G401 (cell line): ENCODE measurements around the gene RIMBP2. TPM values are rescaled to one million over a fixed set of nuclear protein-coding genes. Genes with fewer than 3 reads are reported as not detected.
"Not testable (repeated sequence)": the region's sequence is repeated elsewhere in the genome, so short reads cannot be mapped to it uniquely, and the experiment has no call there.

Source experiments
- DNase-seq: peaks from one replicate; pipeline ENCODE4 v3.0.0-alpha.2; 2015; ENCODE audit warnings: low spot score
- in situ Hi-C: cut with HindIII; loops from 2 replicates; pipeline ENCODE4 v1.10.0; 2016; ENCODE audit warnings: low sequenced_read_pairs, mixed read lengths
- total RNA-seq: library from RNA; depleted of rRNA; stranded (reverse); fragments of >200 nt; shearing (Covaris generic); gene quantifications from 2 replicates; pipeline ENCODE4 v1.2.3, GENCODE V29; 2014

Gene RIMBP2
- total RNA-seq, 1 experiment from 2014 or later: 75.3 TPM

- DNase-seq: no peak
- in situ Hi-C loops: no loop called here
Measured at GRCh38 chr12:130708648-130709047, 7.5 kb downstream of the RIMBP2 start.

GRCh38 chr12:130707571-130707891 lies 8.6 kb downstream of the RIMBP2 start:
- no peak for DNase-seq
- in situ Hi-C loops: no loop called here

GRCh38 chr12:130706885-130707570 lies 9.1 kb downstream of the RIMBP2 start:
- no peak for DNase-seq
- in situ Hi-C loops: no loop called here

- no peak for DNase-seq
- in situ Hi-C loops: no loop called here
Measured at GRCh38 chr12:130706311-130706710, 9.8 kb downstream of the RIMBP2 start.

GRCh38 chr12:130705178-130705822 lies 10.8 kb downstream of the RIMBP2 start:
- in situ Hi-C loops: no loop called here
- no peak for DNase-seq

GRCh38 chr12:130704606-130705005 lies 11.5 kb downstream of the RIMBP2 start:
- in situ Hi-C loops: no loop called here
- DNase-seq: no peak

- peak; percentile 30 for DNase-seq
- in situ Hi-C loops: no loop called here
Measured at GRCh38 chr12:130703733-130704375, 12.2 kb downstream of the RIMBP2 start.

GRCh38 chr12:130702966-130703732 lies 12.9 kb downstream of the RIMBP2 start:
- peak; percentile 76 for DNase-seq
- in situ Hi-C loops: no loop called here

- no peak for DNase-seq
- in situ Hi-C loops: no loop called here
Measured at GRCh38 chr12:130701402-130701744, 14.7 kb downstream of the RIMBP2 start.

GRCh38 chr12:130700492-130701401 lies 15.4 kb downstream of the RIMBP2 start:
- in situ Hi-C loops: no loop called here
- no peak for DNase-seq

- in situ Hi-C loops: no loop called here
- DNase-seq: no peak
Measured at GRCh38 chr12:130698106-130698505, 18.0 kb downstream of the RIMBP2 start.

GRCh38 chr12:130696379-130697100 lies 19.6 kb downstream of the RIMBP2 start:
- no peak for DNase-seq
- in situ Hi-C loops: no loop called here

- DNase-seq: no peak
Measured at GRCh38 chr12:130695061-130695460, 21.0 kb downstream of the RIMBP2 start.

GRCh38 chr12:130689408-130690405 lies 26.4 kb downstream of the RIMBP2 start:
- peak; percentile 30 for DNase-seq
- in situ Hi-C loops: no loop called here

More at GRCh38 chr12:130695061-130695460, 21.0 kb downstream of the RIMBP2 start:
- in situ Hi-C loops: no loop called here

- DNase-seq, in situ Hi-C loops: not testable (repeated sequence)
Measured at GRCh38 chr12:130688999-130689398, 27.1 kb downstream of the RIMBP2 start.

GRCh38 chr12:130687796-130688778 lies 28.0 kb downstream of the RIMBP2 start:
- in situ Hi-C loops: no loop called here

More at GRCh38 chr12:130687796-130688778, 28.0 kb downstream of the RIMBP2 start:
- DNase-seq: no peak
